HG03045 (cell line): ENCODE data around the gene TMEM273.

Experiments
- ATAC-seq: cut with Tn5 transposase; IDR thresholded peaks from one replicate; pipeline ENCODE4 v1.9.1; 2021; ENCODE audit warnings: mild to moderate bottlenecking, moderate library complexity; ENCODE audit not compliant: unreplicated experiment

TMEM273 gene

GRCh38 chr10:49166484-49167400 lies 21.4 kb downstream of the TMEM273 start:
- ATAC-seq, result no peak

GRCh38 chr10:49165821-49166483 lies 22.2 kb downstream of the TMEM273 start:
- no peak for ATAC-seq

GRCh38 chr10:49165259-49165658 lies 22.9 kb downstream of the TMEM273 start:
- no peak for ATAC-seq

GRCh38 chr10:49164559-49165188 lies 23.5 kb downstream of the TMEM273 start:
- peak; percentile 76 for ATAC-seq

GRCh38 chr10:49163741-49164140 lies 24.4 kb downstream of the TMEM273 start:
- ATAC-seq, result no peak

- ATAC-seq, result no peak
Measured at GRCh38 chr10:49162761-49163310, 25.4 kb downstream of the TMEM273 start.

- no peak for ATAC-seq
Measured at GRCh38 chr10:49162063-49162462, 26.1 kb downstream of the TMEM273 start.

GRCh38 chr10:49161411-49161997 lies 26.7 kb downstream of the TMEM273 start:
- no peak for ATAC-seq

- ATAC-seq, result no peak
Measured at GRCh38 chr10:49160814-49161213, 27.4 kb downstream of the TMEM273 start.

- no peak for ATAC-seq
Measured at GRCh38 chr10:49160110-49160509, 28.1 kb downstream of the TMEM273 start.

- no peak for ATAC-seq
Measured at GRCh38 chr10:49158915-49159314, 29.3 kb downstream of the TMEM273 start.

GRCh38 chr10:49158404-49158803 lies 29.8 kb downstream of the TMEM273 start:
- no peak for ATAC-seq

GRCh38 chr10:49157229-49157628 lies 31.0 kb downstream of the TMEM273 start:
- no peak for ATAC-seq

- ATAC-seq, result no peak
Measured at GRCh38 chr10:49154641-49155040, 33.5 kb downstream of the TMEM273 start.

GRCh38 chr10:49153971-49154370 lies 34.2 kb downstream of the TMEM273 start:
- no peak for ATAC-seq

- no peak for ATAC-seq
Measured at GRCh38 chr10:49153115-49153514, 35.1 kb downstream of the TMEM273 start.

GRCh38 chr10:49152663-49153062 lies 35.5 kb downstream of the TMEM273 start:
- ATAC-seq, result no peak

- no peak for ATAC-seq
Measured at GRCh38 chr10:49152037-49152436, 36.2 kb downstream of the TMEM273 start.

GRCh38 chr10:49151481-49151880 lies 36.7 kb downstream of the TMEM273 start:
- no peak for ATAC-seq

GRCh38 chr10:49151025-49151445 lies 37.2 kb downstream of the TMEM273 start:
- ATAC-seq, result no peak

GRCh38 chr10:49150426-49150825 lies 37.8 kb downstream of the TMEM273 start:
- no peak for ATAC-seq
